Esophagus squamous epithelium (tissue), 5 donors: ENCODE measurements around the gene PRKCA. TPM values are rescaled to one million over a fixed set of nuclear protein-coding genes. Genes with fewer than 3 reads are reported as not detected.

Experiments used
- DNase-seq: peaks from one replicate; lab custom pipeline; 2025; lab: John Stamatoyannopoulos, UW
- H3K27ac ChIP-seq, 4 donors: fragments of 200-600 bp; sonication (generic); one replicate each; pipeline ENCODE4 v1.5.1; 2016 to 2019; ENCODE audit warnings: mild to moderate bottlenecking in 1 of 4
- H3K27me3 ChIP-seq, 4 donors: fragments of 200-600 bp; sonication (generic); 1 replicate in 3 of 4; 2 replicates in 1 of 4; pipeline versions ENCODE4 v1.5.1 to v1.6.0; 2017 to 2021; ENCODE audit warnings: antibody characterized with exemption in 1 of 4
- H3K36me3 ChIP-seq, 3 donors: fragments of 200-600 bp; sonication (generic); one replicate each; pipeline ENCODE4 v1.5.1; 2016 to 2019
- H3K4me1 ChIP-seq, 3 donors: fragments of 200-600 bp; sonication (generic); one replicate each; pipeline ENCODE4 v1.5.1; 2017 to 2019
- H3K4me3 ChIP-seq, 4 donors: fragments of 200-600 bp; sonication (generic); 1 replicate in 3 of 4; 2 replicates in 1 of 4; pipeline ENCODE4 v1.5.1; 2016 to 2019; ENCODE audit warnings: mild to moderate bottlenecking in 2 of 4, moderate library complexity in 1 of 4
- H3K9me3 ChIP-seq, 3 donors: fragments of 200-600 bp; sonication (generic); one replicate each; pipeline ENCODE4 v1.5.1; 2016 to 2019
- CTCF ChIP-seq, 6 experiments: fragments of 450-650 bp in 4 of 6; fragments of 200-600 bp in 2 of 6; sonication (generic) in 2 of 6; IDR thresholded peaks; one replicate each; pipeline ENCODE4 v1.5.1; 2016 to 2019; ENCODE audit warnings: antibody characterized with exemption in 6 of 6, mild to moderate bottlenecking in 4 of 6, moderate library complexity in 4 of 6
- POLR2A ChIP-seq, 4 donors: fragments of 450-650 bp; IDR thresholded peaks; one replicate each; pipeline ENCODE4 v1.6.1; 2017; ENCODE audit warnings: antibody characterized with exemption in 4 of 4, mild to moderate bottlenecking in 4 of 4, moderate library complexity in 3 of 4
- WGBS, 2 donors: methylation state at CpG; one replicate each; pipeline ENCODE4 v1.1.5; 2018; 5-methylcytosine and 5-hydroxymethylcytosine counted together
- intact Hi-C: fragments of 100-400 bp; cut with DNase I; formaldehyde crosslinking; loops from one replicate; pipeline ENCODE4 v1.15.0; 2022
- total RNA-seq, 4 donors: library from RNA; depleted of rRNA; stranded (reverse); fragments of >200 nt; gene quantifications; one replicate each; pipeline ENCODE4 v1.1.0, GENCODE V29; 2016
- donor health status: DM: yes; HTN: yes; CAD: no.

The PRKCA gene
- total RNA-seq, 4 donors from 2014 or later, result 2.4 to 9.2 (median 4.2) TPM

GRCh38 chr17:66431910-66432309 is 129.5 kb downstream of the PRKCA start:
- Histone ChIP-seq H3K9me3 (no peaks in the 10 kb centered on the region), H3K27ac (peak overlapping the region; percentile 5 to 34 (median 18)), H3K36me3 (no peaks in the 10 kb centered on the region), H3K4me3 (no peak overlapping the region), H3K27me3 (no peaks in the 10 kb centered on the region), H3K4me1 (peaks cover 0 to 33% (median 14%) of the 10 kb centered on the region in 3 donors)
- TF ChIP-seq POLR2A (IDR thresholded peaks at IDR 0.05), result no peak
- WGBS, 2 donors, result 29 to 40% methylated on average over 5 of the region's 5 CpGs
- DNase-seq, result no peak
- intact Hi-C loops, result no loop called here

- H3K4me3 ChIP-seq, result no peak overlapping the region
- intact Hi-C loops, result no loop called here
- peak overlapping the region in 3 of 4 donors; percentile 5 to 34 (median 13) for H3K27ac ChIP-seq
- no peaks in the 10 kb centered on the region for H3K9me3 ChIP-seq
- DNase-seq, result no peak
- H3K27me3 ChIP-seq, result no peaks in the 10 kb centered on the region
- H3K36me3 ChIP-seq, result no peaks in the 10 kb centered on the region
- TF ChIP-seq CTCF (IDR thresholded peaks at IDR 0.05) (no peak), POLR2A (IDR thresholded peaks at IDR 0.05) (no peak)
- H3K4me1 ChIP-seq, result peaks cover 0 to 33% (median 14%) of the 10 kb centered on the region in 3 donors
- 0 to 32% methylated on average over 2 of the region's 2 CpGs for WGBS, 2 donors
Measured at GRCh38 chr17:66432411-66432957, 130.1 kb downstream of the PRKCA start.

- no peak for DNase-seq
- Histone ChIP-seq H3K9me3 (no peaks in the 10 kb centered on the region), H3K4me1 (peaks cover 0 to 33% (median 14%) of the 10 kb centered on the region in 3 donors), H3K36me3 (no peaks in the 10 kb centered on the region), H3K4me3 (no peak overlapping the region), H3K27ac (no peak overlapping the region), H3K27me3 (no peaks in the 10 kb centered on the region)
- intact Hi-C loops, result no loop called here
- TF ChIP-seq CTCF (IDR thresholded peaks at IDR 0.05), result no peak
- TF ChIP-seq POLR2A (IDR thresholded peaks at IDR 0.05), result no peak
- 48 to 51% methylated on average over 3 to 5 of the region's 5 CpGs for WGBS, 2 donors
Measured at GRCh38 chr17:66432996-66433551, 130.7 kb downstream of the PRKCA start.

GRCh38 chr17:66435182-66435581 is 132.8 kb downstream of the PRKCA start:
- Histone ChIP-seq H3K9me3 (no peaks in the 10 kb centered on the region), H3K27me3 (no peaks in the 10 kb centered on the region), H3K27ac (no peak overlapping the region), H3K4me1 (peaks cover 0 to 33% (median 14%) of the 10 kb centered on the region in 3 donors), H3K36me3 (no peaks in the 10 kb centered on the region), H3K4me3 (no peak overlapping the region)
- TF ChIP-seq POLR2A (IDR thresholded peaks at IDR 0.05) (no peak), CTCF (IDR thresholded peaks at IDR 0.05) (no peak)
- no peak for DNase-seq
- intact Hi-C loops, result no loop called here
- 84 to 93% methylated on average over 9 to 10 of the region's 10 CpGs for WGBS, 2 donors

GRCh38 chr17:66436631-66437030 is 134.2 kb downstream of the PRKCA start:
- Histone ChIP-seq H3K4me3 (no peak overlapping the region), H3K36me3 (no peaks in the 10 kb centered on the region), H3K4me1 (peaks cover 0 to 32% (median 10%) of the 10 kb centered on the region in 3 donors), H3K27ac (no peak overlapping the region), H3K27me3 (no peaks in the 10 kb centered on the region), H3K9me3 (no peaks in the 10 kb centered on the region)
- DNase-seq, result no peak
- intact Hi-C loops, result no loop called here
- WGBS, 2 donors, result 82 to 83% methylated on average over 6 of the region's 6 CpGs
- no peak for TF ChIP-seq CTCF (IDR thresholded peaks at IDR 0.05)
- TF ChIP-seq POLR2A (IDR thresholded peaks at IDR 0.05), result no peak
